Panc1 (cell line): ENCODE results near the gene STARD9. TPM values are rescaled to one million over a fixed set of nuclear protein-coding genes. Genes with fewer than 3 reads are reported as not detected.

Experiments
- ATAC-seq: fragments of 200-7000 bp; cut with Tn5 transposase; 2 replicates; pipeline ENCODE4 v1.9.1; 2020; ENCODE audit warnings: mild to moderate bottlenecking, moderate library complexity
- BruUV-seq: library from RNA; stranded (reverse); fragments of 400-500 nt; replicated peaks from 2 replicates; lab custom pipeline; 2021; lab: Mats Ljungman, UMichigan
- CTCF ChIA-PET: fragments of 300-600 bp; sonication (Branson Sonifier 250); formaldehyde crosslinking; loops from one replicate; lab custom pipeline; 2022; ENCODE audit warnings: antibody characterized with exemption; lab: Charles Lee
- POLR2A ChIA-PET: fragments of 300-600 bp; sonication (Branson Sonifier 250); formaldehyde crosslinking; loops from one replicate; lab custom pipeline; 2022; ENCODE audit warnings: antibody characterized with exemption; lab: Charles Lee
- DNase-seq: peaks from one replicate; pipeline ENCODE4 v3.0.0-alpha.2; 2010; ENCODE audit warnings: low read depth, low spot score
- H3K27ac ChIP-seq: 2 replicates; pipeline ENCODE4 v1.5.1; 2011; ENCODE audit warnings: mild to moderate bottlenecking, low read length, inconsistent platforms
- H3K27me3 ChIP-seq: fragments of 200-500 bp; sonication (Bioruptor generic); 2 replicates; pipeline ENCODE4 v1.6.0; 2014; ENCODE audit warnings: low read length, inconsistent platforms; ENCODE audit not compliant: control insufficient read depth, insufficient read depth
- H3K36me3 ChIP-seq: fragments of 200-500 bp; sonication (Bioruptor generic); 2 replicates; pipeline ENCODE4 v1.5.1; 2014; ENCODE audit warnings: inconsistent platforms, mild to moderate bottlenecking, low read length, moderate library complexity; ENCODE audit not compliant: control insufficient read depth, insufficient read depth
- H3K4me1 ChIP-seq: 2 replicates; pipeline ENCODE4 v1.5.1; 2011; ENCODE audit warnings: inconsistent platforms, mild to moderate bottlenecking, low read length, moderate library complexity; ENCODE audit not compliant: control insufficient read depth, insufficient read depth
- H3K4me3 ChIP-seq, 2 experiments: 2 replicates each; pipeline ENCODE4 v1.5.1; 2011 to 2012; ENCODE audit warnings: low read depth in 2 of 2, low read length in 2 of 2, mild to moderate bottlenecking in 2 of 2, inconsistent platforms in 1 of 2, moderate library complexity in 1 of 2
- H3K9me3 ChIP-seq: fragments of 200-500 bp; sonication (Bioruptor generic); 2 replicates; pipeline ENCODE4 v1.5.1; 2014; ENCODE audit warnings: low read depth, mild to moderate bottlenecking, inconsistent platforms, low read length, moderate library complexity; ENCODE audit not compliant: control insufficient read depth, insufficient read depth
- CTCF ChIP-seq: fragments of 450-650 bp; IDR thresholded peaks from 2 replicates; pipeline ENCODE4 v1.5.1; 2017; ENCODE audit warnings: mild to moderate bottlenecking
- POLR2AphosphoS5 ChIP-seq: IDR thresholded peaks from 2 replicates; pipeline ENCODE4 v1.6.1; 2012; ENCODE audit warnings: mild to moderate bottlenecking, low read depth, low read length, moderate library complexity
- SIN3A ChIP-seq: IDR thresholded peaks from 2 replicates; pipeline ENCODE4 v1.6.1; 2012; ENCODE audit warnings: low read depth, mild to moderate bottlenecking, low read length, moderate library complexity, borderline replicate concordance; ENCODE audit not compliant: insufficient read depth
- TCF7L2 ChIP-seq: IDR thresholded peaks from 2 replicates; pipeline ENCODE4 v1.6.1; 2011; ENCODE audit warnings: mild to moderate bottlenecking, low read depth, low read length, inconsistent platforms
- in situ Hi-C: cut with HindIII; loops from 2 replicates; pipeline ENCODE4 v1.10.0; 2016; ENCODE audit warnings: low sequenced_read_pairs, low pct_unique_long_range_greater_than_20kb
- intact Hi-C: fragments of 100-400 bp; cut with micrococcal nuclease; formaldehyde crosslinking; loops from one replicate; pipeline ENCODE4 v1.10.0; 2022; ENCODE audit not compliant: unreplicated experiment
- total RNA-seq: library from RNA; stranded (reverse); gene quantifications from one replicate; pipeline ENCODE4 v1.2.1, GENCODE V29; 2021; ENCODE audit not compliant: unreplicated experiment
- TF ChIP-seq, protein P1 (sequence below), 2 experiments: IDR thresholded peaks; 2 replicates each; pipeline ENCODE4 v1.6.1; 2011 to 2012; ENCODE audit warnings: low read depth in 2 of 2, control low read depth in 1 of 2, low read length in 1 of 2, mild to moderate bottlenecking in 1 of 2, moderate library complexity in 1 of 2; ENCODE audit not compliant: insufficient read depth in 1 of 2

STARD9 gene
- total RNA-seq, 1 experiment from 2014 or later = 13.4 TPM

DNA sequence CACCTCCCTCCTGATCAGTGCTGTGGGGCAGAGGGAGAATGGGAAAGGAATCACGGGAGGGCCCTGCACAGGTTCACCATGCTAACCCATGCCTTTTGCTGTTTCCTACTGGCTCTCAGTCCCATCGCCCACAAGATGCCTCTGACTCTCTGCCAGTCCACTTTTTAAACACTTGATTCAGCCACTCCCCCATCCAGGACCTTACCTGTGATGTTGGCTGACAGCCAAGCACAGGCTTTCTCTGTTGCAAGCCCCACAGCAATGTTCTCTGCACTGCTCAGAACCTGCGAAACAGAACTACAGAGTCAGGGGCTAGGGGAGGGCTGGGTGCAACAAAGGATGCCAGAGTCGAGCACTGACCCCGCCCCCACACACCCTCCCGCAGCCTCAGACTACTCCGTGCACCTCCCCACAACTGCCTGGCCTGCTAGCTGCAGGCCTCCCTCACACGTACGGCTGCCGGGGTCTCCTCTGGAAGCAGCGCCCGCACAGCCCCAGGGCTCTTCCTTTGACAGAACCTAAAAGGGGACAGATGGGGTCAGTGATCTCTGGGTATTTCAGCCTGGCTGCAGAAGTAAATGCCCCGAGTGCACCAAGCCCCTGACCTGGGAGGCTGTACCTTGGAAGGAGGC lies 152.5 kb downstream of the STARD9 start:
- peaks cover 2% of the 10 kb centered on the region for H3K36me3 ChIP-seq
- ChIA-PET POLR2A (no interaction called here), CTCF (no interaction called here)
- ATAC-seq = no peak
- intact Hi-C loops (no loop called here), in situ Hi-C loops (no loop called here)
- H3K27ac ChIP-seq = no peak overlapping the region
- BruUV-seq = no TSS peak
- no peaks in the 10 kb centered on the region for H3K9me3 ChIP-seq
- DNase-seq = no peak
- no peaks in the 10 kb centered on the region for H3K4me1 ChIP-seq
- H3K27me3 ChIP-seq = no peaks in the 10 kb centered on the region
- H3K4me3 ChIP-seq = no peak overlapping the region
- no peak for TF ChIP-seq CTCF
- TF ChIP-seq, protein P1, sequence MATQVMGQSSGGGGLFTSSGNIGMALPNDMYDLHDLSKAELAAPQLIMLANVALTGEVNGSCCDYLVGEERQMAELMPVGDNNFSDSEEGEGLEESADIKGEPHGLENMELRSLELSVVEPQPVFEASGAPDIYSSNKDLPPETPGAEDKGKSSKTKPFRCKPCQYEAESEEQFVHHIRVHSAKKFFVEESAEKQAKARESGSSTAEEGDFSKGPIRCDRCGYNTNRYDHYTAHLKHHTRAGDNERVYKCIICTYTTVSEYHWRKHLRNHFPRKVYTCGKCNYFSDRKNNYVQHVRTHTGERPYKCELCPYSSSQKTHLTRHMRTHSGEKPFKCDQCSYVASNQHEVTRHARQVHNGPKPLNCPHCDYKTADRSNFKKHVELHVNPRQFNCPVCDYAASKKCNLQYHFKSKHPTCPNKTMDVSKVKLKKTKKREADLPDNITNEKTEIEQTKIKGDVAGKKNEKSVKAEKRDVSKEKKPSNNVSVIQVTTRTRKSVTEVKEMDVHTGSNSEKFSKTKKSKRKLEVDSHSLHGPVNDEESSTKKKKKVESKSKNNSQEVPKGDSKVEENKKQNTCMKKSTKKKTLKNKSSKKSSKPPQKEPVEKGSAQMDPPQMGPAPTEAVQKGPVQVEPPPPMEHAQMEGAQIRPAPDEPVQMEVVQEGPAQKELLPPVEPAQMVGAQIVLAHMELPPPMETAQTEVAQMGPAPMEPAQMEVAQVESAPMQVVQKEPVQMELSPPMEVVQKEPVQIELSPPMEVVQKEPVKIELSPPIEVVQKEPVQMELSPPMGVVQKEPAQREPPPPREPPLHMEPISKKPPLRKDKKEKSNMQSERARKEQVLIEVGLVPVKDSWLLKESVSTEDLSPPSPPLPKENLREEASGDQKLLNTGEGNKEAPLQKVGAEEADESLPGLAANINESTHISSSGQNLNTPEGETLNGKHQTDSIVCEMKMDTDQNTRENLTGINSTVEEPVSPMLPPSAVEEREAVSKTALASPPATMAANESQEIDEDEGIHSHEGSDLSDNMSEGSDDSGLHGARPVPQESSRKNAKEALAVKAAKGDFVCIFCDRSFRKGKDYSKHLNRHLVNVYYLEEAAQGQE (IDR thresholded peaks at IDR 0.05; ENCODE audit: insufficient read depth in 1 of 2, low read depth in 2 of 2, low read length in 1 of 2) = no peak
- no peak for TF ChIP-seq TCF7L2
- TF ChIP-seq POLR2AphosphoS5 = no peak
- no peak for TF ChIP-seq SIN3A

DNA sequence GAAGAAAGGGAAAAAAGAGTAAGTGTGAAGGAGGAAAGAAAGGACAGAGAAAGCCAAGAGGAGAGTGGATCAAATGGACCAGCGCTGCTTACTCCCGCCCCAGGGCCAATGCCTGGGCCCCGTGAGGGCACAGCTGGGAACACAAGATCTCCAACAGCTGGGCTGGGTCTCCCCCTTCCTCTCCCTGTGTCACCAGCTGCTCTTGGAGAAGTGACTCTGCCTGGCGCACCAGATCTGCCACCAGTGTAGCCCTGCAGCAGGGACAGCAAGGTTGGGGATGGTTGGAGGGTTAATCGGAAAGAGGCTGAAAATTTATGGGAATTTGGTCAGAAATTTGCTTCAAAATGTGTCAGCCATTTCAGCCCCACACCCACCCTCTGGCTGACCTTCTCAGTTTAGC lies 153.2 kb downstream of the STARD9 start:
- H3K9me3 ChIP-seq = no peaks in the 10 kb centered on the region
- H3K36me3 ChIP-seq = peaks cover 2% of the 10 kb centered on the region
- intact Hi-C loops (no loop called here), in situ Hi-C loops (no loop called here)
- ChIA-PET CTCF (no interaction called here), POLR2A (no interaction called here)
- ATAC-seq (no peak), DNase-seq (no peak)
- no peaks in the 10 kb centered on the region for H3K4me1 ChIP-seq
- H3K27me3 ChIP-seq = no peaks in the 10 kb centered on the region
- BruUV-seq = no TSS peak
- no peak overlapping the region for H3K4me3 ChIP-seq
- no peak for TF ChIP-seq SIN3A
- TF ChIP-seq, protein P1 (IDR thresholded peaks at IDR 0.05; ENCODE audit: insufficient read depth in 1 of 2, low read depth in 2 of 2, low read length in 1 of 2) = no peak
- no peak for TF ChIP-seq CTCF
- no peak; the same call in 1 of the 2 replicates for TF ChIP-seq POLR2AphosphoS5
- no peak for TF ChIP-seq TCF7L2
- H3K27ac ChIP-seq = no peak overlapping the region
